H9 (cell line): ENCODE measurements around the gene POU6F2. TPM values are rescaled to one million over a fixed set of nuclear protein-coding genes. Genes with fewer than 3 reads are reported as not detected.

Experiments used
- DNase-seq: peaks from one replicate; pipeline ENCODE4 v3.0.0-alpha.2; 2017
- H2AFZ ChIP-seq: one replicate; pipeline ENCODE4 v1.6.1; 2013; ENCODE audit warnings: mild to moderate bottlenecking, low read length, control low read depth, moderate library complexity
- H2AK5ac ChIP-seq: 2 replicates; pipeline ENCODE4 v1.6.1; 2013; ENCODE audit warnings: low read length, control low read depth, mixed read lengths; ENCODE audit not compliant: insufficient read length
- H2BK120ac ChIP-seq: one replicate; pipeline ENCODE4 v1.6.1; 2013; ENCODE audit warnings: low read depth, mild to moderate bottlenecking, low read length, control low read depth, inconsistent platforms; ENCODE audit not compliant: poor library complexity, severe bottlenecking
- H2BK12ac ChIP-seq: 2 replicates; pipeline ENCODE4 v1.6.1; 2013; ENCODE audit warnings: low read length, control low read depth, mixed read lengths, low read depth; ENCODE audit not compliant: insufficient read length
- H2BK15ac ChIP-seq: 2 replicates; pipeline ENCODE4 v1.6.1; 2013; ENCODE audit warnings: low read depth, low read length, control low read depth
- H2BK20ac ChIP-seq: one replicate; pipeline ENCODE4 v1.6.1; 2013; ENCODE audit warnings: low read depth, mild to moderate bottlenecking, low read length, control low read depth, inconsistent platforms; ENCODE audit not compliant: poor library complexity, severe bottlenecking
- H2BK5ac ChIP-seq: 2 replicates; pipeline ENCODE4 v1.6.1; 2013; ENCODE audit warnings: low read length, control low read depth, mixed read lengths; ENCODE audit not compliant: insufficient read length
- H3K14ac ChIP-seq: 2 replicates; pipeline ENCODE4 v1.6.1; 2013; ENCODE audit warnings: low read length, control low read depth; ENCODE audit not compliant: insufficient read depth
- H3K18ac ChIP-seq: 2 replicates; pipeline ENCODE4 v1.6.1; 2013; ENCODE audit warnings: low read depth, mild to moderate bottlenecking, mixed read lengths, low read length, control low read depth; ENCODE audit not compliant: insufficient read length
- H3K23ac ChIP-seq: 2 replicates; pipeline ENCODE4 v1.6.1; 2013; ENCODE audit warnings: low read length, control low read depth, mixed read lengths, low read depth; ENCODE audit not compliant: insufficient read length
- H3K23me2 ChIP-seq: 2 replicates; pipeline ENCODE4 v1.6.1; 2013; ENCODE audit warnings: low read depth, mild to moderate bottlenecking, mixed read lengths, low read length, control low read depth; ENCODE audit not compliant: insufficient read length, poor library complexity, severe bottlenecking
- H3K27ac ChIP-seq: 2 replicates; pipeline ENCODE4 v1.5.1; 2013; ENCODE audit warnings: low read length, control low read depth, mixed read lengths, low read depth; ENCODE audit not compliant: insufficient read length
- H3K27me3 ChIP-seq: 2 replicates; pipeline ENCODE4 v1.6.1; 2013; ENCODE audit warnings: low read length, control low read depth, inconsistent platforms; ENCODE audit not compliant: insufficient read depth
- H3K4ac ChIP-seq: 2 replicates; pipeline ENCODE4 v1.6.1; 2013; ENCODE audit warnings: low read depth, mild to moderate bottlenecking, control low read depth, inconsistent platforms, low read length, moderate library complexity
- H3K4me1 ChIP-seq: 2 replicates; pipeline ENCODE4 v1.6.1; 2013; ENCODE audit warnings: low read length, control low read depth, inconsistent platforms; ENCODE audit not compliant: insufficient read depth
- H3K4me2 ChIP-seq: 2 replicates; pipeline ENCODE4 v1.6.1; 2013; ENCODE audit warnings: low read length, control low read depth, mixed read lengths; ENCODE audit not compliant: insufficient read length, insufficient read depth
- H3K56ac ChIP-seq: 2 replicates; pipeline ENCODE4 v1.6.1; 2013; ENCODE audit warnings: low read depth, mild to moderate bottlenecking, mixed read lengths, low read length, control low read depth; ENCODE audit not compliant: insufficient read length
- H3K79me1 ChIP-seq: 2 replicates; pipeline ENCODE4 v1.6.1; 2013; ENCODE audit warnings: low read depth, mild to moderate bottlenecking, moderate library complexity, low read length, control low read depth, inconsistent platforms; ENCODE audit not compliant: insufficient read depth, poor library complexity, severe bottlenecking
- H3K79me2 ChIP-seq: 2 replicates; pipeline ENCODE4 v1.6.1; 2013; ENCODE audit warnings: low read length, control low read depth, inconsistent platforms; ENCODE audit not compliant: insufficient read depth
- H3K9ac ChIP-seq: 2 replicates; pipeline ENCODE4 v1.6.1; 2013; ENCODE audit warnings: low read length, control low read depth, mixed read lengths; ENCODE audit not compliant: insufficient read length; ENCODE audit errors: extremely low read depth
- H3K9me3 ChIP-seq: one replicate; pipeline ENCODE4 v1.6.1; 2013; ENCODE audit warnings: low read depth, low read length, inconsistent platforms; ENCODE audit not compliant: control insufficient read depth
- H3T11ph ChIP-seq: one replicate; pipeline ENCODE4 v1.6.1; 2013; ENCODE audit warnings: mild to moderate bottlenecking, low read length, control low read depth, inconsistent platforms
- H4K20me1 ChIP-seq: one replicate; pipeline ENCODE4 v1.6.1; 2013; ENCODE audit not compliant: control insufficient read depth, insufficient read length, insufficient read depth
- H4K5ac ChIP-seq: 2 replicates; pipeline ENCODE4 v1.6.1; 2013; ENCODE audit warnings: low read depth, mild to moderate bottlenecking, mixed read lengths, low read length, control low read depth; ENCODE audit not compliant: insufficient read length
- H4K8ac ChIP-seq: replicated peaks from 2 replicates; pipeline ENCODE4 v1.6.1; 2013; ENCODE audit warnings: low read length, control low read depth, mixed read lengths, low read depth; ENCODE audit not compliant: insufficient read length
- H4K91ac ChIP-seq: 2 replicates; pipeline ENCODE4 v1.6.1; 2013; ENCODE audit warnings: low read depth, mild to moderate bottlenecking, moderate library complexity, mixed read lengths, low read length, control low read depth; ENCODE audit not compliant: insufficient read length
- H3K27ac Mint-ChIP-seq, 3 experiments: 2 replicates in 2 of 3; 3 replicates in 1 of 3; pipeline ENCODE4 v1.8.0; 2020 to 2021; ENCODE audit warnings: mixed read lengths in 3 of 3, mild to moderate bottlenecking in 1 of 3, moderate library complexity in 1 of 3
- H3K27me3 Mint-ChIP-seq: 2 replicates; pipeline ENCODE4 v1.8.0; 2021; ENCODE audit warnings: low read depth, mild to moderate bottlenecking, moderate library complexity, mixed read lengths
- H3K36me3 Mint-ChIP-seq, 3 experiments: 2 replicates in 2 of 3; 3 replicates in 1 of 3; pipeline ENCODE4 v1.8.0; 2020 to 2021; ENCODE audit warnings: low read depth in 3 of 3, mixed read lengths in 3 of 3; ENCODE audit not compliant: insufficient read depth in 1 of 3
- H3K4me1 Mint-ChIP-seq, 2 experiments: 2 replicates each; pipeline ENCODE4 v1.8.0; 2020; ENCODE audit warnings: mixed read lengths in 2 of 2
- H3K4me3 Mint-ChIP-seq, 2 experiments: 2 replicates in 1 of 2; 3 replicates in 1 of 2; pipeline ENCODE4 v1.8.0; 2020 to 2021; ENCODE audit warnings: mild to moderate bottlenecking in 2 of 2, mixed read lengths in 2 of 2, moderate library complexity in 1 of 2
- H3K9me3 Mint-ChIP-seq, 2 experiments: 2 replicates in 1 of 2; 3 replicates in 1 of 2; pipeline ENCODE4 v1.8.0; 2020; ENCODE audit warnings: mild to moderate bottlenecking in 2 of 2, mixed read lengths in 2 of 2, moderate library complexity in 1 of 2
- CTCF ChIP-seq: fragments of 200-600 bp; sonication (generic); conservative IDR thresholded peaks from 3 replicates; pipeline ENCODE4 v1.8.0; 2021; ENCODE audit warnings: antibody characterized with exemption, mild to moderate bottlenecking
- whole genome bisulfite sequencing: extraction: QIAGEN DNeasy Blood & Tissue Kit; methylation state at CpG from one replicate; pipeline ENCODE4 v1.1.7; 2013; ENCODE audit warnings: missing lambda C conversion rate, low lambda C conversion rate, mixed read lengths; ENCODE audit not compliant: insufficient read length; ENCODE audit errors: extremely low coverage; 5-methylcytosine and 5-hydroxymethylcytosine counted together
- total RNA-seq: library from RNA; stranded (reverse); gene quantifications from 2 replicates; pipeline ENCODE4 v1.2.1, GENCODE V29; 2021

Gene POU6F2
- total RNA-seq, 1 experiment from 2014 or later = 1.9 TPM

GRCh38 chr7:39294022-39294421, 316.3 kb downstream of the POU6F2 start:
- H2BK12ac ChIP-seq = no peak overlapping the region
- no peaks in the 10 kb centered on the region for H3K27me3 Mint-ChIP-seq
- H3K23me2 ChIP-seq = no peaks in the 10 kb centered on the region
- no peak overlapping the region for H3K4me2 ChIP-seq
- H4K8ac ChIP-seq = no peak overlapping the region
- no peak overlapping the region for H4K91ac ChIP-seq
- WGBS = no CpG with 5 or more reads among the region's 4 CpGs
- H2AFZ ChIP-seq = no peak overlapping the region
- no peak overlapping the region for H2BK5ac ChIP-seq
- H3K36me3 Mint-ChIP-seq = no peaks in the 10 kb centered on the region
- TF ChIP-seq CTCF = no peak
- H4K20me1 ChIP-seq = no peaks in the 10 kb centered on the region
- no peaks in the 10 kb centered on the region for H3K79me2 ChIP-seq
- H3K4me3 Mint-ChIP-seq = no peak overlapping the region
- no peak overlapping the region for H2BK15ac ChIP-seq
- no peak overlapping the region for H3K23ac ChIP-seq
- no peak overlapping the region for H3K27ac Mint-ChIP-seq
- no peaks in the 10 kb centered on the region for H3K27me3 ChIP-seq
- H2AK5ac ChIP-seq = no peak overlapping the region
- H3K9ac ChIP-seq = no peak overlapping the region
- no peak overlapping the region for H4K5ac ChIP-seq
- no peak overlapping the region for H3T11ph ChIP-seq
- H3K14ac ChIP-seq = no peak overlapping the region
- H2BK120ac ChIP-seq = no peak overlapping the region
- H3K4ac ChIP-seq = no peak overlapping the region
- no peaks in the 10 kb centered on the region for H3K79me1 ChIP-seq
- H3K9me3 ChIP-seq = no peaks in the 10 kb centered on the region
- H3K4me1 Mint-ChIP-seq = peaks cover 0 to 4% of the 10 kb centered on the region in 2 experiments; a peak in 1 of 4 replicates
- H3K4me1 ChIP-seq = no peaks in the 10 kb centered on the region
- H3K27ac ChIP-seq = no peak overlapping the region
- peaks cover 2 to 5% of the 10 kb centered on the region in 2 experiments; a peak in 1 of 5 replicates for H3K9me3 Mint-ChIP-seq
- no peak overlapping the region for H3K18ac ChIP-seq
- DNase-seq = no peak
- H3K56ac ChIP-seq = no peak overlapping the region
- no peak overlapping the region for H2BK20ac ChIP-seq
